WTC11 (cell line): ENCODE data around the gene EML4. TPM values are rescaled to one million over a fixed set of nuclear protein-coding genes. Genes with fewer than 3 reads are reported as not detected.

Source experiments
- ATAC-seq: fragments of 200-7000 bp; cut with Tn5 transposase; 2 replicates; pipeline ENCODE4 v1.10.0; 2021; ENCODE audit warnings: mild to moderate bottlenecking, moderate library complexity
- CTCF ChIA-PET: fragments of 300-600 bp; sonication (Branson Sonifier 250); formaldehyde crosslinking; loops from one replicate; lab custom pipeline; 2021; ENCODE audit warnings: antibody characterized with exemption; lab: Charles Lee
- POLR2A ChIA-PET: fragments of 350-600 bp; sonication (Branson Sonifier 250); formaldehyde crosslinking; loops from one replicate; lab custom pipeline; 2021; ENCODE audit warnings: antibody characterized with exemption; lab: Charles Lee
- DNase-seq: peaks from one replicate; pipeline ENCODE4 v3.0.0; 2021; ENCODE audit warnings: low spot score
- H3K27ac Mint-ChIP-seq: 2 replicates; pipeline ENCODE4 v1.8.0; 2021; ENCODE audit warnings: mixed read lengths
- H3K27me3 Mint-ChIP-seq: 2 replicates; pipeline ENCODE4 v1.8.0; 2021; ENCODE audit warnings: low read depth, mild to moderate bottlenecking, moderate library complexity, mixed read lengths
- H3K36me3 Mint-ChIP-seq: 2 replicates; pipeline ENCODE4 v1.8.0; 2021; ENCODE audit warnings: mixed read lengths
- H3K4me1 Mint-ChIP-seq: 2 replicates; pipeline ENCODE4 v1.8.0; 2022; ENCODE audit warnings: mixed read lengths
- H3K4me3 Mint-ChIP-seq: 2 replicates; pipeline ENCODE4 v1.8.0; 2021; ENCODE audit warnings: mild to moderate bottlenecking, moderate library complexity, mixed read lengths
- H3K9me3 Mint-ChIP-seq: 2 replicates; pipeline ENCODE4 v1.8.0; 2021; ENCODE audit warnings: mixed read lengths
- ATF1 ChIP-seq: sonication (generic); formaldehyde crosslinking; IDR thresholded peaks from 2 replicates; pipeline ENCODE4 v1.8.1; 2023; ENCODE audit warnings: mild to moderate bottlenecking, moderate library complexity, missing genetic modification reagents
- ELF4 ChIP-seq: sonication (generic); formaldehyde crosslinking; IDR thresholded peaks from 2 replicates; pipeline ENCODE4 v1.8.1; 2022; ENCODE audit warnings: low read depth, mild to moderate bottlenecking, moderate library complexity, missing genetic modification reagents
- JAZF1 ChIP-seq: fragments of 250-450 bp; sonication (Bioruptor Pico); IDR thresholded peaks from 2 replicates; pipeline ENCODE4 v1.9.0; 2021; ENCODE audit warnings: moderate library complexity, mild to moderate bottlenecking, inconsistent platforms
- MYBL2 ChIP-seq: sonication (generic); formaldehyde crosslinking; IDR thresholded peaks from 2 replicates; pipeline ENCODE4 v1.8.1; 2023; ENCODE audit warnings: mild to moderate bottlenecking, moderate library complexity, missing genetic modification reagents
- RELA ChIP-seq: sonication (generic); formaldehyde crosslinking; IDR thresholded peaks from 2 replicates; pipeline ENCODE4 v1.8.1; 2022; ENCODE audit warnings: missing genetic modification reagents, mild to moderate bottlenecking, borderline replicate concordance
- RORB ChIP-seq: fragments of 250-450 bp; sonication (Bioruptor Pico); IDR thresholded peaks from 2 replicates; pipeline ENCODE4 v1.9.0; 2021; ENCODE audit warnings: mild to moderate bottlenecking
- TCF7 ChIP-seq: sonication (generic); formaldehyde crosslinking; IDR thresholded peaks from 2 replicates; pipeline ENCODE4 v1.8.0; 2022; ENCODE audit warnings: mild to moderate bottlenecking, low read depth, missing genetic modification reagents, moderate library complexity
- TEAD1 ChIP-seq: sonication (generic); formaldehyde crosslinking; IDR thresholded peaks from 2 replicates; pipeline ENCODE4 v1.8.0; 2022; ENCODE audit warnings: mild to moderate bottlenecking, missing genetic modification reagents
- TP53 ChIP-seq: sonication (generic); formaldehyde crosslinking; IDR thresholded peaks from 2 replicates; pipeline ENCODE4 v1.8.1; 2023; ENCODE audit warnings: mild to moderate bottlenecking, missing genetic modification reagents
- ZBTB21 ChIP-seq: sonication (generic); formaldehyde crosslinking; IDR thresholded peaks from 2 replicates; pipeline ENCODE4 v1.8.1; 2023; ENCODE audit warnings: mild to moderate bottlenecking, missing genetic modification reagents, borderline replicate concordance
- ZNF423 ChIP-seq: fragments of 250-450 bp; sonication (Bioruptor Pico); IDR thresholded peaks from 2 replicates; pipeline ENCODE4 v2.1.2; 2022; ENCODE audit warnings: mild to moderate bottlenecking, moderate library complexity
- total RNA-seq: library from RNA; stranded (reverse); gene quantifications from 3 replicates; pipeline ENCODE4 v1.2.3, GENCODE V29; 2021
- TF ChIP-seq, protein P1 (sequence below): fragments of 250-450 bp; sonication (Bioruptor Pico); IDR thresholded peaks from 2 replicates; pipeline ENCODE4 v1.8.0; 2021; ENCODE audit warnings: mild to moderate bottlenecking
- TF ChIP-seq, protein P2 (sequence below): sonication (generic); formaldehyde crosslinking; IDR thresholded peaks from 2 replicates; pipeline ENCODE4 v1.8.0; 2022; ENCODE audit warnings: mild to moderate bottlenecking, missing genetic modification reagents
- TF ChIP-seq, protein P3 (sequence below): sonication (generic); formaldehyde crosslinking; IDR thresholded peaks from 2 replicates; pipeline ENCODE4 v1.8.1; 2023; ENCODE audit warnings: mild to moderate bottlenecking, missing genetic modification reagents
- TF ChIP-seq, protein P4 (sequence below): sonication (generic); formaldehyde crosslinking; IDR thresholded peaks from 2 replicates; pipeline ENCODE4 v1.8.0; 2022; ENCODE audit warnings: missing genetic modification reagents
- TF ChIP-seq, protein P5 (sequence below): fragments of 200-600 bp; IDR thresholded peaks from 2 replicates; pipeline ENCODE4 v1.8.0; 2022; ENCODE audit warnings: antibody characterized with exemption
- TF ChIP-seq, protein P6 (sequence below): sonication (generic); formaldehyde crosslinking; IDR thresholded peaks from 2 replicates; pipeline ENCODE4 v1.8.0; 2023; ENCODE audit warnings: missing genetic modification reagents, mild to moderate bottlenecking, borderline replicate concordance
- TF ChIP-seq, protein P7 (sequence below): sonication (generic); formaldehyde crosslinking; IDR thresholded peaks from 2 replicates; pipeline ENCODE4 v1.8.1; 2022; ENCODE audit warnings: low read depth, missing genetic modification reagents, borderline replicate concordance

The EML4 gene
- total RNA-seq, 1 experiment from 2014 or later: 89.9 TPM

DNA sequence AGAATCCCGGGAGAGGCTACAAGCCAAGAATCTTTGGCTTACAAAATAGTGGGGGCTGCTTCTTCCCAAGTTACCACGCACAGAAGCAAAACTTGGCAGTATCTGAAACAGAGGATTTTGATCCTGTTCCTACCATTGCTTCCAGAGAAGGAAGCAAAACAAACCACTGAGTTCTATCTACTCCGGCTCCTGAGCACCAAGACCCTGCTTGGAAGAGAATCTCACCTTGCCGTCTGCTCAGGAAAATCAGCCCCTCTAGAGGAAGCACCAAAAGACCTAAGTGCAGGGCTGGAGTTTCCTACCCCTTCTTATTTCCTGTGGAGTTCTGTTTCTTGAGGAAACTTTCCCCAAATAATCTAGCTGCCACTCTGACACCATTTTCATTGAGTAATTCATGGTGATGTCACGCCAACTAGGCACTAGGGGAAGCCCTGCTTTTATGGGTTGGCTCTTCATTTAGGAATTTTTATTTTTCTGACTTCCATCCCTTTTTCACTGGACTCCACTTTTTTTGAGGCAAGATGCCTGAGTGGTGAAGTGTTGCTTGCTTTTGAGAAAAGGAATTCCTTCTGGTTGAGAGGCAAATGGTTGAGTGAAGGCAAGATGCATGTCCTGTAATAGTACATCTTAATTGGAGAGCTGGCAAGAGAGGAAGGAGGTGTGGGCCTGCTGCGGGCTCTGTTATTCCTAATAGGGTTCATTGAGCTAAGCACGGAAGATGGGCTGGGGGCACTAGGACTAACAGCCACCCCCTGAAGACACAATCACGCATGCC lies 36.8 kb upstream of the EML4 start:
- Mint-ChIP-seq H3K36me3 (no peaks in the 10 kb centered on the region), H3K27ac (no peak overlapping the region), H3K9me3 (no peaks in the 10 kb centered on the region), H3K4me1 (peaks cover 56% of the 10 kb centered on the region), H3K27me3 (peaks cover 11% of the 10 kb centered on the region), H3K4me3 (no peak overlapping the region)
- TF ChIP-seq RORB (no peak), TCF7 (CRISPR knock-in tag) (no peak), MYBL2 (no peak), ATF1 (CRISPR knock-in tag) (no peak), JAZF1 (CRISPR knock-in tag) (no peak), TEAD1 (no peak), RELA (CRISPR knock-in tag) (no peak), ZNF423 (CRISPR knock-in tag) (no peak), TP53 (no peak), ZBTB21 (CRISPR knock-in tag) (no peak), ELF4 (CRISPR knock-in tag) (no peak)
- TF ChIP-seq, protein P1, sequence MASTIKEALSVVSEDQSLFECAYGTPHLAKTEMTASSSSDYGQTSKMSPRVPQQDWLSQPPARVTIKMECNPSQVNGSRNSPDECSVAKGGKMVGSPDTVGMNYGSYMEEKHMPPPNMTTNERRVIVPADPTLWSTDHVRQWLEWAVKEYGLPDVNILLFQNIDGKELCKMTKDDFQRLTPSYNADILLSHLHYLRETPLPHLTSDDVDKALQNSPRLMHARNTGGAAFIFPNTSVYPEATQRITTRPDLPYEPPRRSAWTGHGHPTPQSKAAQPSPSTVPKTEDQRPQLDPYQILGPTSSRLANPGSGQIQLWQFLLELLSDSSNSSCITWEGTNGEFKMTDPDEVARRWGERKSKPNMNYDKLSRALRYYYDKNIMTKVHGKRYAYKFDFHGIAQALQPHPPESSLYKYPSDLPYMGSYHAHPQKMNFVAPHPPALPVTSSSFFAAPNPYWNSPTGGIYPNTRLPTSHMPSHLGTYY (CRISPR knock-in tag): no peak
- TF ChIP-seq, protein P2, sequence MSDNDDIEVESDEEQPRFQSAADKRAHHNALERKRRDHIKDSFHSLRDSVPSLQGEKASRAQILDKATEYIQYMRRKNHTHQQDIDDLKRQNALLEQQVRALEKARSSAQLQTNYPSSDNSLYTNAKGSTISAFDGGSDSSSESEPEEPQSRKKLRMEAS (CRISPR knock-in tag): no peak
- TF ChIP-seq, protein P3, sequence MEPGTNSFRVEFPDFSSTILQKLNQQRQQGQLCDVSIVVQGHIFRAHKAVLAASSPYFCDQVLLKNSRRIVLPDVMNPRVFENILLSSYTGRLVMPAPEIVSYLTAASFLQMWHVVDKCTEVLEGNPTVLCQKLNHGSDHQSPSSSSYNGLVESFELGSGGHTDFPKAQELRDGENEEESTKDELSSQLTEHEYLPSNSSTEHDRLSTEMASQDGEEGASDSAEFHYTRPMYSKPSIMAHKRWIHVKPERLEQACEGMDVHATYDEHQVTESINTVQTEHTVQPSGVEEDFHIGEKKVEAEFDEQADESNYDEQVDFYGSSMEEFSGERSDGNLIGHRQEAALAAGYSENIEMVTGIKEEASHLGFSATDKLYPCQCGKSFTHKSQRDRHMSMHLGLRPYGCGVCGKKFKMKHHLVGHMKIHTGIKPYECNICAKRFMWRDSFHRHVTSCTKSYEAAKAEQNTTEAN: no peak
- TF ChIP-seq, protein P4, sequence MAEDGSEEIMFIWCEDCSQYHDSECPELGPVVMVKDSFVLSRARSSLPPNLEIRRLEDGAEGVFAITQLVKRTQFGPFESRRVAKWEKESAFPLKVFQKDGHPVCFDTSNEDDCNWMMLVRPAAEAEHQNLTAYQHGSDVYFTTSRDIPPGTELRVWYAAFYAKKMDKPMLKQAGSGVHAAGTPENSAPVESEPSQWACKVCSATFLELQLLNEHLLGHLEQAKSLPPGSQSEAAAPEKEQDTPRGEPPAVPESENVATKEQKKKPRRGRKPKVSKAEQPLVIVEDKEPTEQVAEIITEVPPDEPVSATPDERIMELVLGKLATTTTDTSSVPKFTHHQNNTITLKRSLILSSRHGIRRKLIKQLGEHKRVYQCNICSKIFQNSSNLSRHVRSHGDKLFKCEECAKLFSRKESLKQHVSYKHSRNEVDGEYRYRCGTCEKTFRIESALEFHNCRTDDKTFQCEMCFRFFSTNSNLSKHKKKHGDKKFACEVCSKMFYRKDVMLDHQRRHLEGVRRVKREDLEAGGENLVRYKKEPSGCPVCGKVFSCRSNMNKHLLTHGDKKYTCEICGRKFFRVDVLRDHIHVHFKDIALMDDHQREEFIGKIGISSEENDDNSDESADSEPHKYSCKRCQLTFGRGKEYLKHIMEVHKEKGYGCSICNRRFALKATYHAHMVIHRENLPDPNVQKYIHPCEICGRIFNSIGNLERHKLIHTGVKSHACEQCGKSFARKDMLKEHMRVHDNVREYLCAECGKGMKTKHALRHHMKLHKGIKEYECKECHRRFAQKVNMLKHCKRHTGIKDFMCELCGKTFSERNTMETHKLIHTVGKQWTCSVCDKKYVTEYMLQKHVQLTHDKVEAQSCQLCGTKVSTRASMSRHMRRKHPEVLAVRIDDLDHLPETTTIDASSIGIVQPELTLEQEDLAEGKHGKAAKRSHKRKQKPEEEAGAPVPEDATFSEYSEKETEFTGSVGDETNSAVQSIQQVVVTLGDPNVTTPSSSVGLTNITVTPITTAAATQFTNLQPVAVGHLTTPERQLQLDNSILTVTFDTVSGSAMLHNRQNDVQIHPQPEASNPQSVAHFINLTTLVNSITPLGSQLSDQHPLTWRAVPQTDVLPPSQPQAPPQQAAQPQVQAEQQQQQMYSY: no peak
- TF ChIP-seq, protein P5, sequence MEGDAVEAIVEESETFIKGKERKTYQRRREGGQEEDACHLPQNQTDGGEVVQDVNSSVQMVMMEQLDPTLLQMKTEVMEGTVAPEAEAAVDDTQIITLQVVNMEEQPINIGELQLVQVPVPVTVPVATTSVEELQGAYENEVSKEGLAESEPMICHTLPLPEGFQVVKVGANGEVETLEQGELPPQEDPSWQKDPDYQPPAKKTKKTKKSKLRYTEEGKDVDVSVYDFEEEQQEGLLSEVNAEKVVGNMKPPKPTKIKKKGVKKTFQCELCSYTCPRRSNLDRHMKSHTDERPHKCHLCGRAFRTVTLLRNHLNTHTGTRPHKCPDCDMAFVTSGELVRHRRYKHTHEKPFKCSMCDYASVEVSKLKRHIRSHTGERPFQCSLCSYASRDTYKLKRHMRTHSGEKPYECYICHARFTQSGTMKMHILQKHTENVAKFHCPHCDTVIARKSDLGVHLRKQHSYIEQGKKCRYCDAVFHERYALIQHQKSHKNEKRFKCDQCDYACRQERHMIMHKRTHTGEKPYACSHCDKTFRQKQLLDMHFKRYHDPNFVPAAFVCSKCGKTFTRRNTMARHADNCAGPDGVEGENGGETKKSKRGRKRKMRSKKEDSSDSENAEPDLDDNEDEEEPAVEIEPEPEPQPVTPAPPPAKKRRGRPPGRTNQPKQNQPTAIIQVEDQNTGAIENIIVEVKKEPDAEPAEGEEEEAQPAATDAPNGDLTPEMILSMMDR: no peak
- TF ChIP-seq, protein P6, sequence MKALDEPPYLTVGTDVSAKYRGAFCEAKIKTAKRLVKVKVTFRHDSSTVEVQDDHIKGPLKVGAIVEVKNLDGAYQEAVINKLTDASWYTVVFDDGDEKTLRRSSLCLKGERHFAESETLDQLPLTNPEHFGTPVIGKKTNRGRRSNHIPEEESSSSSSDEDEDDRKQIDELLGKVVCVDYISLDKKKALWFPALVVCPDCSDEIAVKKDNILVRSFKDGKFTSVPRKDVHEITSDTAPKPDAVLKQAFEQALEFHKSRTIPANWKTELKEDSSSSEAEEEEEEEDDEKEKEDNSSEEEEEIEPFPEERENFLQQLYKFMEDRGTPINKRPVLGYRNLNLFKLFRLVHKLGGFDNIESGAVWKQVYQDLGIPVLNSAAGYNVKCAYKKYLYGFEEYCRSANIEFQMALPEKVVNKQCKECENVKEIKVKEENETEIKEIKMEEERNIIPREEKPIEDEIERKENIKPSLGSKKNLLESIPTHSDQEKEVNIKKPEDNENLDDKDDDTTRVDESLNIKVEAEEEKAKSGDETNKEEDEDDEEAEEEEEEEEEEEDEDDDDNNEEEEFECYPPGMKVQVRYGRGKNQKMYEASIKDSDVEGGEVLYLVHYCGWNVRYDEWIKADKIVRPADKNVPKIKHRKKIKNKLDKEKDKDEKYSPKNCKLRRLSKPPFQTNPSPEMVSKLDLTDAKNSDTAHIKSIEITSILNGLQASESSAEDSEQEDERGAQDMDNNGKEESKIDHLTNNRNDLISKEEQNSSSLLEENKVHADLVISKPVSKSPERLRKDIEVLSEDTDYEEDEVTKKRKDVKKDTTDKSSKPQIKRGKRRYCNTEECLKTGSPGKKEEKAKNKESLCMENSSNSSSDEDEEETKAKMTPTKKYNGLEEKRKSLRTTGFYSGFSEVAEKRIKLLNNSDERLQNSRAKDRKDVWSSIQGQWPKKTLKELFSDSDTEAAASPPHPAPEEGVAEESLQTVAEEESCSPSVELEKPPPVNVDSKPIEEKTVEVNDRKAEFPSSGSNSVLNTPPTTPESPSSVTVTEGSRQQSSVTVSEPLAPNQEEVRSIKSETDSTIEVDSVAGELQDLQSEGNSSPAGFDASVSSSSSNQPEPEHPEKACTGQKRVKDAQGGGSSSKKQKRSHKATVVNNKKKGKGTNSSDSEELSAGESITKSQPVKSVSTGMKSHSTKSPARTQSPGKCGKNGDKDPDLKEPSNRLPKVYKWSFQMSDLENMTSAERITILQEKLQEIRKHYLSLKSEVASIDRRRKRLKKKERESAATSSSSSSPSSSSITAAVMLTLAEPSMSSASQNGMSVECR: no peak
- TF ChIP-seq, protein P7, sequence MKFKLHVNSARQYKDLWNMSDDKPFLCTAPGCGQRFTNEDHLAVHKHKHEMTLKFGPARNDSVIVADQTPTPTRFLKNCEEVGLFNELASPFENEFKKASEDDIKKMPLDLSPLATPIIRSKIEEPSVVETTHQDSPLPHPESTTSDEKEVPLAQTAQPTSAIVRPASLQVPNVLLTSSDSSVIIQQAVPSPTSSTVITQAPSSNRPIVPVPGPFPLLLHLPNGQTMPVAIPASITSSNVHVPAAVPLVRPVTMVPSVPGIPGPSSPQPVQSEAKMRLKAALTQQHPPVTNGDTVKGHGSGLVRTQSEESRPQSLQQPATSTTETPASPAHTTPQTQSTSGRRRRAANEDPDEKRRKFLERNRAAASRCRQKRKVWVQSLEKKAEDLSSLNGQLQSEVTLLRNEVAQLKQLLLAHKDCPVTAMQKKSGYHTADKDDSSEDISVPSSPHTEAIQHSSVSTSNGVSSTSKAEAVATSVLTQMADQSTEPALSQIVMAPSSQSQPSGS: no peak
- ChIA-PET POLR2A (interaction anchor here (0.6 to 1.4 kb wide), 3 partner anchors 9 to 47 kb away, joined by 3 to 9 read pairs (median 3); no protein-coding TSS in a partner anchor), CTCF (interaction anchor here (0.5 to 1.4 kb wide), 8 partner anchors 9 to 279 kb away, joined by 3 to 4 read pairs (median 3); no protein-coding TSS in a partner anchor)
- DNase-seq (no peak), ATAC-seq (peak; percentile 34)
